HG03520 (cell line): Measurements from ENCODE around the gene SPTLC2.

Source experiments
- ATAC-seq: cut with Tn5 transposase; IDR thresholded peaks from one replicate; pipeline ENCODE4 v1.9.1; 2021; ENCODE audit warnings: mild to moderate bottlenecking, moderate library complexity; ENCODE audit not compliant: unreplicated experiment

Gene SPTLC2

DNA sequence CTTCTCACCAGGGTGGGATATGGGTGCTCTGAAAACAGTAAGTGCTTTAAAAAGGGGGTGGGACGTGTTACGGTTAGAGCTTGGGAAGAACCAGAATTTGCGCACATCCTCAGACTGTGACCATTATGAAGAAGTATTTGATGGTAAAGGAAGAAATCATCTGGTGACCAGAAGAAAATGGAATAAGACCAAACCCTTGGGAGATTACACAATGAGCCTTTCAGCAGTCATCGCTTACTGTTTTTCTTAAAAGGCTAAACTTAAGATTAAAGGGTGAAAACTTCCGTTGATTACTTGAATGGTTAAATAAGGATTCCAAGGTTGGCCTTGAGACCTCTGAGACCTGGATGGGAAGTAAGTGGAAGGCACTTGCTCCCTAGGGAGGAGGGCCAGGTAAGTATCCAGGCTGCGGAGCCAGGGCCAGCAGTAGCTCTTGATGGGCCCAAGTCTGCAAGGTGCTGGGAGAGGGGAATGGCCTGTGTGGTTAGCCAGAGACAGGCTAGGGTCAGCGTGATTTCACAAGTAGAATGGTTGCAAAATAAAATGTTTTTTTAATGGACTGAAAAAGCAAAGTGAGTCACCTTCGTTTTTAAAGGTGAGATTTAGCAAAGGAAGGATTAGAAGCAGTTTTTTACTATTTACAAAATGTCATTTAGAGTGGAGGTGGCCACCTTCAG, 104.8 kb downstream of the SPTLC2 start:
- no peak for ATAC-seq

DNA sequence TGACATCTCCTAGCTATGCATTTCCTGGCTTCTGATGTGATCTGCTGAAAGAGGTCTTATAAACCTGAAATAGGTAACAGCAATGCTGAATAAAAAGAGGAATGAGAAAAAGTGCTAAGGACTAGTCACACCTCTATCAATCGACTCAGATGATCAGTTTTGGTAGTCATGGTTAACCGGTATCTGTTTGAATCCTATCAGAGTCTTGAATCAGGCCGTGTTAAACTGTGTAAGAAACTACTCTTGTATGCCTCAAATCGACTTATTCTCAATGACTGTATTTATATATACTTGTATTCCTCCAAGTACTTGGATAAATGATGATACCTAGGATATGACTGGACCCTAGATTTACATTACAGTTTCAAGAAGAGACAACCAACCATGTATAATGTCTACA, 107.1 kb downstream of the SPTLC2 start:
- no peak for ATAC-seq

DNA sequence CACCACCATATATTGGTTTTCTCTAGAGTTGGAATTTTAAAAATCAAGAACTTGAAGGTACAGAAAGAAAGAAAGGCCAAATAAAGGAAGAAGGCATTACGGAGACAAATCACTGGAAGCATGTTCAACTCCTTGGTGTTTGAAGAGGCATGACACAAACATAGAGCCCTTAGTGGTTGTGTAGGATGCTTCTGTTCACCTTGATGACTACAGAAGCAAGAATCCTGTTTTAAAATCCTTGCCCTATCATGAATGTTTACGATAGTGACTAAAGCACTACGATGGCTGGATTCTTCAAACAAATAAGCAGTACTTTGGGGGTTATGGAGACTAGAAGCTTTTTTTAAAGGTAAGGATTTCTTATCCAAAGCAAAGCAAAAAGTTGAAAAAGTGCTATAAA, 107.6 kb downstream of the SPTLC2 start:
- no peak for ATAC-seq

DNA sequence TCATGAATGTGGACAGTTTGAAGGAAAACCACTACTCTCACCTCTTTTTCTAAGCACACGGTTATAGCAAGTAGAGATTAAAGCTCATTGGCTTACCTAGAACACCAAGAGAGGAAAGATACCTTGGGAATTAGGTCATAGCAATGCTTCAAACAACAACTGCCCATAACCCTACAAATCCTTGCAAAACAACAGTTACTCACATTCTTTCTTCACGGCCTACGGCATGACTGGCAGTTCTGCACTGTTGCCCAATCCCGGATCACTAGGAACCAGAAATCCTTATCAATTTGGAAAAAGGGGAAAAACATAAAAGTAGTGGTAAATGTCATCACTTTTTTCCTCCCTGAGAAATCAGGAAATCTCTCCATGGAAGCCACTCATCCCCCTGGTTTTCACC, 108.2 kb downstream of the SPTLC2 start:
- ATAC-seq: no peak

DNA sequence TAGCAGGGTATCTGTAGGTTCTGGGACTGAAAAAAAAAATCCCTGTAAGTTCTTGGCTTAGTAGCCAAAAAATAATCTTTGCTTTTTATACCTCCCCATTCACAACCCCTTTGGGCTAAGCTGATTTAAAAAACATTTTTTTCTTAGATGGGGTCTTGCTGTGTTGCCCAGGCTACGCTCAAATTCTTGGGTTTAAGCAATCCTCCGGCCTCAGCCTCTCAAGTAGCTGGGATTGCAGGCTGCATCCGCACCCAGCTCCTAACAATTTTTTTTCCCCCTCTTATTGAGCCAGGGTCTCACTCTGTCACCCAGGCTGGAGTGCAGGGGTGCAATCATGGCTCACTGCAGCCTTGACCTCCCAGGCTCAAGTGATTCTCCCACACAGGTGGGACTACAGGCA, 108.7 kb downstream of the SPTLC2 start:
- no peak for ATAC-seq

DNA sequence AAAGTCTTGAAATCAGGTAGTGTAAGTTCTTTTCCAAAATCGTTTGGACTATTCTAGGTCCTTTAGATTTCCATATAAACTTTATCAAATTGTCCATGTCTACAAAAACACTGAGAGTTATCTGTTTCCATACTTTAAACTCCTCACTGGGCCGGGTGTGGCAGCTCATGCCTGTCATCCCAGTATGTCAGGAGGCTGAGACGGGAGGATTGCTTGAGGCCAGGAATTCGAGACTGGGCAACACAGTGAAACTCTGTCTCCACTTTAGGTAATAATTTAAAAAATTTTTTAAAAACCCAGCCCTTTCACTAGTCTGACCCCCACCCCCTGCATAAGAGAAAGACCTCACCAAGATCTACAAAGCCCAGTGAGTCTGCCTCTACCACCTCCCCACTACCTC, 111.4 kb downstream of the SPTLC2 start:
- ATAC-seq: no peak

DNA sequence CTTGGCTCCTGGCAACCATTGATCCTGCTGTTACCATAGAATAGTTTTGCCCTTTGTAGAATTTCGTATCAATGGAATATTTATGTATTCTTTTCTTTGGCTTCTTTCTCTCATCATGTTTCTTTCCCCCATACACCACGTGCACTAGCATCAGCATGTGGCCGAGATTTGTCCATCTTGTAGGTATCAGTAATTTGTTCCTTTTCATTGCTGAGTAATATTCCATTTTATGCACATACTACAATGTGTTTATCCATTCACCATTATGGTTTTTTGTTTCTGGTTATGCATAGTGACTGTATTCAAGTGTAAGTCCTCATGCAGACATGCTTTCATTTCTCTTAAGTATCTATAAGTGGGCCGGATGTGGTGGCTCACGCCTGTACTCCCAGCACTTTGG, 113.3 kb downstream of the SPTLC2 start:
- no peak for ATAC-seq

DNA sequence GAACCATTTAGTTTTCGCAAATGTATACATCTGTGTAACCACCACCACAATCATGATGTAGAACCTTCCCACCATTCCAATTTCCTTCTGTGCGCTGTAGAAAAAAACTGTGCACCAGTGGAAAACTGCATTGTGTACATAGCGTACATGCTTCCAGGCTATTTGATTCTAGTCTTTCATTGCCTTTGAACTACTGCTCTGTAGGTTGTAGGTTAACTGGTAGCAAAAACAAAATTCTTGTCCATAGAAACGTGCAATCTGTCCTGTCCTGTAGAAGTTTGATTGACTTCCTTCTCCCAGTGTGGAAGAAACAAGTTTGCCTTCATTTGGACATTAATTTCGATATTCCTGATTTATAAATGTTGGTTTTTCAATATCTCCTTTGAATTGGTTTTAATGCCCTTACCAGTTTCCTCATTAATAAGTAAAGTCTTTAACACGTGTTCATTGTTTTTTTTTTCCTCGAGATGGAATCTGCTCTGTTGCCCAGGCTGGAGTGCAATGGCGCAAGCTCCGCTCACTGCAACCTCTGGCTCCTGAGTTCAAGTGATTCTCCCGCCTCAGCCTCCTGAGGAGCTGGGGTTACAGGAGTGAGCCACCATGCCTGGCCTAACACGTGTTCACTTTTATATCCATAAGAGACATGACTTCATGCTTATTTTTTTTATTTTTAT, 114.2 kb downstream of the SPTLC2 start:
- no peak for ATAC-seq

DNA sequence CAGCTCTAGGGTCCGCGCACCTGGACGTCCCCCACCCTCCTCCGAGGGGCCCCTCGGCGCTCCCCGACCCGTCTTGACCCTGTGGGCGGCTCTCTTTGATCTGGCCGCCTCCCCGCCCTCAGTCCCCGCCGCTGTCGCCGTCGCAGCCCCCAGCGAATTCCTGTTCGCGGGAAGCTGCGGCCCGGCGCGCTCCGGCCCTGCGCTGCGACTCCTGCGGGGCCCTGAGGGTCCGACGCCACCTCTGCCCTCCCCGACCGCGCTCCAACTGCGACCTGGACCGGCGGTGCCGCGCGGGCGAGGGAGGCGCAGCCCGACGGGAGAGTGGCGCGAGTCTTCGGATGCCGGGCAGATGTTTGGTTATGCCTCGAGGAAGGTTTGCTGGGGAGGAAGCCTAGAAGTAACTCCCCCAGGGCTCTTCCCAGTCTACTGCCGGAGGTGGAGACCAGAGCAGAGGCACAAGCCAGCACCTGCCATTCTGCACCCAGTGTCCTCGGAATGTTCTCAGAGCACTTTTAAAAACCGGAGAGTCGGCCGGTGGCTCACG, 117.4 kb downstream of the SPTLC2 start:
- ATAC-seq: peak; percentile 9

DNA sequence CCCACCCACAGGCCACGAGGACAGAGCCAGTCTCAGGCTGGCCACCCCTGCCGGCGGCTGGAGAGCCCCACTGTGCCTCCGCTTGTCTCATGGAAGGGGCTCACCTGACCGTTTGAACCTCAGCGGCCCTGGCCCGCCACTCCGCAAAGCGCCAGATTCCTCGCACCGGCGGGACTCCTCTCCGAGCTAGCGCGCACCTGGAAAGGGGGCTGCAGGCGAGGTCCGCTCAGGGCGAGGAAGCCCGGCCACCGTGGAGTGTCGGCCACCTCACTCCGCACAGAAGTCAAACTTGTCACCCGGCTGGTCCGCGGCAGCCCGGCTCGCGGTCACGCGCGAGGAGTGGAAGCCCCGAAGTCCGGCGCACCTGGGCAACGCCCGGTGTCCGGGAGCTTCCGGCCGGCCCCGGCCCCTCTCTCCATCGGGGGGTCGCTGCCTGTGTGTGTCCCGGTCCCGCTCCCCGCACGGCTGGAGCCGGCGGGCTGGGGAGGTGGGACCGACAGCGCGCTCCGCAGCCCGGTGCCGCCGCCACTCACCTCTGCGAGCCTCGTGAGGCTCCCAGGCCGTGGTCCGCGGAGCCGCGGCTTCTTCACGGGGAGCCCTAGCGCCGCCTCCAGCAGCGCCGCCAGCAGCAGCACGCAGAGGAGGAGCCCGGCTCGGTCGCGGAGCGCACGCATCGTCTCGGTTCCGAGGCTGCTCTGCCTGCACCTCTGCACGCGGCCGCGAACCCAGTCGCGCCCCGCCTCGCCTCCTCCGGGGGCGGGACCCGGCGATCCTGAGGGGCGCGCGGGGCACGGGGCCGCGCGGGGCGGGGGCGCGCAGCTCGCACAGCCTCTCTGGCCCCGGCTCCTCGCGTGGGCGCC, 118.1 kb downstream of the SPTLC2 start, which contains the start of gene ISM2:
TSS of gene ISM2 (minus strand) at position 697 of the 860 bp plus-strand sequence. CDS start at position 674, 23 bp downstream.
- ATAC-seq: peak; percentile 60

DNA sequence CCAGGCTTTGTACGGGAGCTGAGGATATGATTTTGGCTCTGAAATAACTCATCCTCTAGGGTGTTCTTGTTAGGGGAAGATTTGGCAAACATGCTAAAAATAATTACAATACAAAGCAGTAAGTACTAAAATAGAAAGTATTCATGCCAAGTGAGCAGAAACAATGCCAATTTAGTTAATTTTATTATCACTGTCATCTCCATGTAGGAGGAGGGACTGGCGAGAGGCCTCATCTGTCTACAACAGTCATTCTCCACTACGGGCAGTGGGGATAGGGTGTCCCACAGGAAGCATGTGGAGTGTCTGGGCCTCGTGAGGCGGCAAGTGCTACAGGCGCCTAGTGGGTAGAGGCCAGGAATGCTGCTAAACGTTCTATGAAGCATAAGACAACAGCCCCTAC, 121.1 kb downstream of the SPTLC2 start:
- no peak for ATAC-seq

DNA sequence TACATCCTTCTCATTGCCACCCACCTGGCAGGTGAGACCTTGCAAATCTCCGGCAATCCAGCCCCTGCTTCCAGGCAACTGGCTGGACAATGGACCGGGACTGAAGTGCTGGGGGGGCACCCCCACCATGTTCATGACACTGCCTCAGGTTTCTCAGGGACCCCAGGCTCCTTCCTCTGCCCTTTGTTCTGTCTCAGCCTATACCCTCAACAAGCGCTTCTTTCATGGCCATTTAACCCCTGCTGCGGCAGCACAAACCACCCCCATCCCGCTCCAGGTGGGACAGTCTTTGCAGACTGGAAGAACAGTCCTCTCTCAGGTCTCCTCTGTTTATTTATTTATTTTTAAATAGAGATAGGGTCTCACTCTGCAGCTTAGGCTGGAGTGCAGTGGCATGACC, 125.4 kb downstream of the SPTLC2 start:
- no peak for ATAC-seq

DNA sequence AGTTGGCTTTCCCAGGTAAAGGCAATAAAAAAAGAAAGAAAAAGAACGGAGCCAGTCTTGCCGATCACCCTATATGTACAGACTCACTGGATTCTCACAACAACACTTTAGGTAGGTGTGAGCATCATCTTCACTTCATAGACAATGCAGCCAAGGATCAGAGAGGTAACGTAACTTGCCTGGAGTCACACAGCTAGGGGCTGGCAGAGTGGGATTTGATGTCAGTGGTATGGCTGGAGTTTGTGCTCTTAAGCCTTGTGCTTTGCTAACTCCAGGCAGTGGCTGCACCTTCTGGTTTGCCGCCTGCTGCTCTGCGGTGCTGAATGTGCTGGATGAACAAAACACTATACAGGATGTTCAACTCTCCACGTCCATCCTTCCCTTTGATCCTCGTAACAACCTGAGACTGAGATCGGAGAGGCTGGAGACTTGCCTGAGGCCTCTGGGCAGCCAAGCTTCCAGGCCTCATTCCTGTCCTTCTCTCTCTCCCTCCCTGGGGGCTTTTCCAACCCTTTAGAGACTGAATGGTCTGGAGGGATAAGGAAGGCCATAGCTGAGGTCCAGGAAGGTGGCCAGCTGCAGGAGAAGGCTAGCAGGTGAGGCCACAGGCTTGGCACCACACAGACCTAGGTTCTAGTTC, 126.0 kb downstream of the SPTLC2 start:
- ATAC-seq: no peak

DNA sequence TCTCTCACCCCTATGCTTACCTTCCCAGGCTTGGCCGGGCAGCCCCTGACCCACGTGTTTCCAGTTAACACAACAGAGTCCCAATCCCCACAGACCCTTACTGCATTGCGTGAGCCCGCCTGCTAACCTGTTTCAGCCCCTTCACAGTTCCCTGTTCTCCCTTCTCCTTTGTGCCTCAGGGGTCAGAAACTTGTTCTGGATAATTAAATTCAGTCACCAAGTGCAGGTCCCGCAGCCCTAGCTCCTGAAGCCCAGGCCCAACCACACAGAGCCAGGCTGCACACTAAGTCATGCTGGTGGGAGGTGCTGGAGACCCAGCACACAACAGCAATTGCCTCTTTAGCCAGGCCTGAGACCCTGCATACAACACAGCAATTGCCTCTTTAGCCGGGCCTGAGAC, 127.4 kb downstream of the SPTLC2 start:
- no peak for ATAC-seq

DNA sequence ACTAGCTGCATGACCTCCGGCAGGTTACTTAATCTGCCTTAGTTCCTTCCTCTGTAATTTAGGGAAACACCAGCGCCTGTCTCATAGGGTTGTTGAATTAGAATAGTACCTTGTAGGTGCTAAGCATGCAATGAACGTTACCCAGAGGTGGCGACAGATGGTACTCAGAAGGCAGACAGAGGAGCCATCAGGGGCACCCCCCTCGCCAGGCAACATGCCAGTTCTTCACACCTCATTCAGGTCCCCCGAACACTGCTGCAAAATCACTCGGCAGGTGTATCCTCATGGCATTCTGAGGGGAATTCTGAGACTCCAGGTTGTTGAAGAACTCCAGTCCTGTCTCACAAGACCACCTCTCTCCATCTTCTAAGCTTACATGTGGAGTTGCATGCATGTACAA, 127.9 kb downstream of the SPTLC2 start:
- no peak for ATAC-seq

DNA sequence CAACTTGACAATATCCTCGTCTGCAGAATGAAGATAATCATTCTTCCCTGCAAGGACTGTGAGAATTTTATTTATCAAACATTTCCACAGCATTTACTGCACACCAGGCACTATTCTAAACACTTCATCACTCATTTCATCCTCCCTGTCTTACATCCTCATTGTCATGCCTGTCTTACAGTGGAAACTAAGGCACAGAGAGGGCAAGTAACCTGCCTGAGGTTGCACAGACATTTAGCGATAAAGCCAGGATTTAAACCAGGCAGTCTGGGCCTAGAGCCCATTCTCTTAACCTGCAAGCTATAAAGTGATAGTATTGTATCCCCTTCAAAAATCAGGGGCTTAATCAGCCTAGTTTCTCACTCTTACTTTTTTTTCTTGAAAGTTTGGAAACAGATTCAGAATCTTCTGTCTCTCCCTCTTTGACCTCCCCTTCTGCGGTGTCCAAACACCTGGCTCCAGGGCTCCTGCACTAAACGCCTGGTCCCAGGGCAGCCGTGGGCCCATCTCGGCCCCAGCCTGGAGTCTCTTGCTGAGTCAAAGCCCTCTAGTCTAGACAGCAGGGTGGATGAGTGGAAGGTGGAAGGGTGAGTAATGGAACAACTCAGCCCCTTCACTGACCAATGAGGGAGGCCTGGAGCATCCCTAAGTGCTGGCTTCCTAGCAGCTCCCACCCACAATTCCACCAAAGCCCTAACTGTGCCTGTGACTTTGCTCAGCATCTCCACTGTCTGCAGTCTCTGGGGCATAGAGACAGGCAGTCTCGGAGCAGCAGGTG, 130.3 kb downstream of the SPTLC2 start:
- no peak for ATAC-seq

DNA sequence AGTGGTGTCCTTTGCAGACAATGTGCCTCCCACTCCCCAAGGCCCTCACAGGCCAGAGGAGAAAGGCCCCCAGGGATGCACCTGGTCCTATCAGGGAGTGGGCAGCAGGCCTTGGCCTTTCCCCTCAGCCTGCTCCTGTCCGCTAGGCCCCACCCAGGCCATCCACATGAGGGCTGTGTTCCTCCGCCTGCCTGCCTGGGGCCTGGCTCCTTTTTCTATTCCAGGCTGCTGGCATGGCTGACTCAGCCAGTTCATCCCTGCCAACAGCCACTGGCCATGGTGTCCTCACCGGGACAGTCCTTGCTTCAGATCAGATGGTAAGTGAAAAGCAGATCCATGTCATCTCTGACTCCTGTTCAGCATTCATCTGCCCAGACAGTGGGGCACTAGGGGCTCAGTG, 131.2 kb downstream of the SPTLC2 start:
- no peak for ATAC-seq

DNA sequence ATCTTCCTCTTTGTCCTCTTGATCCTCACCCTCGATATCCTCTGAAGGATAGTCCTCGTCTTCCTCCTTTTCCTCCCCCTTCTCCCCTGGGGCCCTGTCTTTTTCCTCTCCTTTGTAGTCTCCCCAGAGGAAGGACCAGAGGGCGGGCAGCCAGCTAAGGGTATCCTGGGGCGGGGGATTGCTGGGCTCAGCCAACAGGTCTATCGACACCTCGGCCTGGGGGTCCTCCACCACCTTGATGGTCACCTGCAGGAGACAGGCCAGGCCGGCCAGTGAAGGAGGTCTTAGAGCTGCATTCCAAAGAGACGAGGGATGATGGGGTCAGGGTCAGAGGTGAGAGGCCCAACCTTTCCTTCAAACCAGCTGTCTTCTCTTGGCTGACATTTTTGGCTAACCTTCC, 134.0 kb downstream of the SPTLC2 start:
- ATAC-seq: no peak

DNA sequence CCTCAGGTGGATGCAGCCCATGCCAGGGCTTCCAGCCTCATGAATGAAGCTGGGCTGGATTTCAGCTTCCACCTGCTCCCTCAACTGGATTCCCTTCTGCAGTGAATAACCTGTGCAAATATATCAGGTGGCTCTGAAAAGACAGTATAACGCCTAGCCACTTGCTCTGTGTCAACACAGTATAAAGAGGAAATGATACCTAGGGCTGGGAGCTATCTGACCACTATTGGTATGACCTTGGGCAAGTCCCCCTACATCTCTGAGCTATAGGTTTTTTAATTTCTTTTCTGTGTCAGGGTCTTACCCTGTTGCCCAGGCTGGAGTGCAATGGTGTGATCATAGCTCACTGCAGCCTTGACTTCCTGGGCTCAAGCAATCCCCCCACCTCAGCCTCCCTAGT, 137.6 kb downstream of the SPTLC2 start:
- ATAC-seq: peak; percentile 97

DNA sequence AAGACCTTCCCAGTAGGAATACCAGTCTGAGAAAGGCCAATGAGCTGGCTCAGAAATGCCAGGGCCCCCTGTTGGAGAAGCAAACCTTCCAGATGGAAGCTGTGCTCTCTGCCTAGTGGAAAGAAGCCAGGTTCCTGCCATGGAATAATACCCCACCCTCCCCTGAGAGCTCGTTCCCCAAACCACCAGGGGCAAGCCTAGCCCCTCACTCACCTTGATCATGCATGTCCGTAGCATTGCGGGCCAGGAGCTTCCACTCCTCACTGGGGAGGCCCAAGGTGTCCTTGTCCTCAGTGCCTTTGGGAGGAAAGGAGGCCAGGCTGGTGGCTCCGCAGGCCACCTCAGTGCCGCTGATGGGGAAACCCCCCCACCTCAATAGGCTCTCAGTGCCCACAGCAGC, 138.4 kb downstream of the SPTLC2 start:
- no peak for ATAC-seq
